ENCODE data around the gene MMD.

GRCh38 chr17:55427587-55427882 is 5.9 kb upstream of the MMD start:
- no peak for TF ChIP-seq CTCF (conservative IDR thresholded peaks at IDR 0.05 in 1 of 2, IDR thresholded peaks at IDR 0.05 in 1 of 2; ENCODE audit: extremely low read depth in 1 of 2, insufficient read depth in 1 of 2, low read depth in 1 of 2, low read length in 2 of 2)
- TF ChIP-seq EZH2 (IDR thresholded peaks at IDR 0.05; ENCODE audit: borderline replicate concordance, low read length) = no peak

All from mammary epithelial cell (primary cell).